Measurements from ENCODE around the gene LY86.

LY86 gene

GRCh38 chr6:6682225-6682624, 93.7 kb downstream of the LY86 start:
- no peak for DNase-seq (ENCODE audit: low spot score)

- peak; percentile 20 for DNase-seq (ENCODE audit: low spot score)
Measured at GRCh38 chr6:6683969-6684833, 95.7 kb downstream of the LY86 start.

GRCh38 chr6:6685249-6686040, 96.9 kb downstream of the LY86 start:
- DNase-seq (ENCODE audit: low spot score) = no peak

- DNase-seq (ENCODE audit: low spot score) = no peak
Measured at GRCh38 chr6:6686176-6686575, 97.7 kb downstream of the LY86 start.

GRCh38 chr6:6686748-6687601, 98.5 kb downstream of the LY86 start:
- peak; percentile 95 for DNase-seq (ENCODE audit: low spot score)

- no peak for DNase-seq (ENCODE audit: low spot score)
Measured at GRCh38 chr6:6688283-6688682, 99.8 kb downstream of the LY86 start.

- no peak for DNase-seq (ENCODE audit: low spot score)
Measured at GRCh38 chr6:6688951-6689350, 100.4 kb downstream of the LY86 start.

- DNase-seq (ENCODE audit: low spot score) = no peak
Measured at GRCh38 chr6:6689400-6690143, 101.1 kb downstream of the LY86 start.

GRCh38 chr6:6690144-6690483, 101.6 kb downstream of the LY86 start:
- DNase-seq (ENCODE audit: low spot score) = no peak

GRCh38 chr6:6694368-6694780, 105.9 kb downstream of the LY86 start:
- DNase-seq (ENCODE audit: low spot score) = peak; percentile 51

GRCh38 chr6:6694825-6695624, 106.5 kb downstream of the LY86 start:
- peak; percentile 70 for DNase-seq (ENCODE audit: low spot score)

- no peak for DNase-seq (ENCODE audit: low spot score)
Measured at GRCh38 chr6:6695625-6696276, 107.2 kb downstream of the LY86 start.

GRCh38 chr6:6696867-6697531, 108.5 kb downstream of the LY86 start:
- peak; percentile 41 for DNase-seq (ENCODE audit: low spot score)

GRCh38 chr6:6697620-6698019, 109.1 kb downstream of the LY86 start:
- no peak for DNase-seq (ENCODE audit: low spot score)

- peak; percentile 94 for DNase-seq (ENCODE audit: low spot score)
Measured at GRCh38 chr6:6699741-6700367, 111.3 kb downstream of the LY86 start.

GRCh38 chr6:6700407-6701270, 112.1 kb downstream of the LY86 start:
- DNase-seq (ENCODE audit: low spot score) = no peak

- DNase-seq (ENCODE audit: low spot score) = peak; percentile 15
Measured at GRCh38 chr6:6701864-6702263, 113.3 kb downstream of the LY86 start.

GRCh38 chr6:6703699-6704098, 115.2 kb downstream of the LY86 start:
- no peak for DNase-seq (ENCODE audit: low spot score)

All from SW480 (cell line).